Sigmoid colon (tissue), 4 donors: ENCODE results near the gene MTOR.

Experiments
- POLR2AphosphoS5 ChIP-seq, 4 donors: sonication (generic); formaldehyde crosslinking; IDR thresholded peaks; one replicate each; pipeline ENCODE4 v1.6.1; 2017; ENCODE audit warnings: antibody characterized with exemption in 4 of 4
- TF ChIP-seq, protein P1 (sequence below), 4 experiments: fragments of 450-650 bp in 3 of 4; fragments of 200-600 bp in 1 of 4; IDR thresholded peaks; one replicate each; pipeline ENCODE4 v1.5.1; 2016 to 2019; ENCODE audit warnings: antibody characterized with exemption in 4 of 4, mild to moderate bottlenecking in 3 of 4, moderate library complexity in 2 of 4

DNA sequence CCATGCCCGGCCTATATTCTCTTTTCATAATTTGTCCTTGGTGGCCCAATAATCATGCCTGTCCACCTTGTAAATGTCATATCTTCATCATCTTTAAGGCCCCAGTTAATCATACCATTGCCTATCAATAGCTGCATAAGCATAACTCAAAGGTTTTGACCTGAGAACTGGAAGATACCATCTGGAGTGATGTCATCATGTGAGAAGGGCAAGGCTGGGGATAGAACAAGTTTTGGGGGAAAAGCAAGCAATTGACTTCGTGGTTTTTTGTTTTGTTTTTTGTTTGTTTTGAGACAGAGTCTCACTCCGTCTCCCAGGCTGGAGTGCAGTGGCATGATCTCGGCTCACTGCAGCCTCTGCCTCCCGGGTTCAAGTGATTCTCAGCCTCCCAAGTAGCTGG is 16.8 kb upstream of the MTOR start:
- no peak for TF ChIP-seq POLR2AphosphoS5 (IDR thresholded peaks at IDR 0.05)
- TF ChIP-seq, protein P1, sequence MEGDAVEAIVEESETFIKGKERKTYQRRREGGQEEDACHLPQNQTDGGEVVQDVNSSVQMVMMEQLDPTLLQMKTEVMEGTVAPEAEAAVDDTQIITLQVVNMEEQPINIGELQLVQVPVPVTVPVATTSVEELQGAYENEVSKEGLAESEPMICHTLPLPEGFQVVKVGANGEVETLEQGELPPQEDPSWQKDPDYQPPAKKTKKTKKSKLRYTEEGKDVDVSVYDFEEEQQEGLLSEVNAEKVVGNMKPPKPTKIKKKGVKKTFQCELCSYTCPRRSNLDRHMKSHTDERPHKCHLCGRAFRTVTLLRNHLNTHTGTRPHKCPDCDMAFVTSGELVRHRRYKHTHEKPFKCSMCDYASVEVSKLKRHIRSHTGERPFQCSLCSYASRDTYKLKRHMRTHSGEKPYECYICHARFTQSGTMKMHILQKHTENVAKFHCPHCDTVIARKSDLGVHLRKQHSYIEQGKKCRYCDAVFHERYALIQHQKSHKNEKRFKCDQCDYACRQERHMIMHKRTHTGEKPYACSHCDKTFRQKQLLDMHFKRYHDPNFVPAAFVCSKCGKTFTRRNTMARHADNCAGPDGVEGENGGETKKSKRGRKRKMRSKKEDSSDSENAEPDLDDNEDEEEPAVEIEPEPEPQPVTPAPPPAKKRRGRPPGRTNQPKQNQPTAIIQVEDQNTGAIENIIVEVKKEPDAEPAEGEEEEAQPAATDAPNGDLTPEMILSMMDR (IDR thresholded peaks at IDR 0.05): no peak
